Subcutaneous abdominal adipose tissue (tissue), 5 donors: ENCODE data around the gene RTN4R.
"Not testable (repeated sequence)": the region's sequence is repeated elsewhere in the genome, so short reads cannot be mapped to it uniquely, and the experiment has no call there.

Experiments
- H3K27ac ChIP-seq: one replicate; pipeline ENCODE4 v1.7.0; 2013; ENCODE audit warnings: low read depth, mild to moderate bottlenecking, inconsistent platforms, low read length, moderate library complexity
- H3K27me3 ChIP-seq, 5 donors: one replicate each; pipeline ENCODE4 v1.7.0; 2013; ENCODE audit warnings: low read length in 5 of 5, inconsistent platforms in 1 of 5; ENCODE audit not compliant: control insufficient read depth in 5 of 5, insufficient read depth in 4 of 5
- H3K36me3 ChIP-seq, 5 donors: one replicate each; pipeline ENCODE4 v1.7.0; 2013; ENCODE audit warnings: low read length in 5 of 5; ENCODE audit not compliant: control insufficient read depth in 5 of 5, insufficient read depth in 5 of 5
- H3K4me1 ChIP-seq, 5 donors: one replicate each; pipeline ENCODE4 v1.7.0; 2013; ENCODE audit warnings: low read length in 5 of 5, mild to moderate bottlenecking in 3 of 5, moderate library complexity in 1 of 5; ENCODE audit not compliant: control insufficient read depth in 5 of 5, insufficient read depth in 5 of 5
- H3K4me3 ChIP-seq, 5 donors: one replicate each; pipeline ENCODE4 v1.7.0; 2013; ENCODE audit warnings: low read length in 5 of 5, low read depth in 1 of 5
- H3K9ac ChIP-seq, 5 donors: one replicate each; pipeline ENCODE4 v1.7.0; 2013; ENCODE audit warnings: low read length in 5 of 5, mild to moderate bottlenecking in 4 of 5, moderate library complexity in 3 of 5
- H3K9me3 ChIP-seq, 5 donors: one replicate each; pipeline ENCODE4 v1.7.0; 2013; ENCODE audit warnings: low read length in 5 of 5; ENCODE audit not compliant: control insufficient read depth in 5 of 5
- donor health status: healthy.
- donor health status: healthy.
- donor health status: healthy.
- donor health status: healthy.
- donor health status: healthy.

Gene RTN4R

GRCh38 chr22:20271114-20271994 lies 3.2 kb upstream of the RTN4R start:
- Histone ChIP-seq H3K4me1 (peaks cover 0 to 20% (median 12%) of the 10 kb centered on the region in 5 donors), H3K9ac (no peak overlapping the region), H3K4me3 (no peak overlapping the region), H3K27me3 (peaks cover 0 to 9% (median 5%) of the 10 kb centered on the region in 5 donors), H3K36me3 (no peaks in the 10 kb centered on the region), H3K9me3 (no peaks in the 10 kb centered on the region), H3K27ac (no peak overlapping the region)

GRCh38 chr22:20270190-20271113 lies 2.3 kb upstream of the RTN4R start:
- H3K27ac ChIP-seq, H3K36me3 ChIP-seq, H3K4me3 ChIP-seq, H3K9me3 ChIP-seq, H3K27me3 ChIP-seq, H3K9ac ChIP-seq: not testable (repeated sequence)
- H3K4me1 ChIP-seq: peaks cover 0 to 20% (median 12%) of the 10 kb centered on the region in 5 donors

GRCh38 chr22:20269673-20270072 lies 1.6 kb upstream of the RTN4R start:
- not testable (repeated sequence) for H3K36me3 ChIP-seq, H3K27ac ChIP-seq, H3K27me3 ChIP-seq, H3K4me3 ChIP-seq, H3K9ac ChIP-seq, H3K9me3 ChIP-seq
- peaks cover 0 to 20% (median 12%) of the 10 kb centered on the region in 5 donors for H3K4me1 ChIP-seq

- not testable (repeated sequence) for H3K9ac ChIP-seq, H3K4me3 ChIP-seq, H3K36me3 ChIP-seq, H3K27me3 ChIP-seq, H3K9me3 ChIP-seq, H3K27ac ChIP-seq
- H3K4me1 ChIP-seq: peaks cover 0 to 20% (median 12%) of the 10 kb centered on the region in 5 donors
These were observed 1.1 kb upstream of the RTN4R start for GRCh38 chr22:20269201-20269600.

GRCh38 chr22:20267441-20268278 lies 458 bp downstream of the RTN4R start:
- peaks cover 0 to 8% (median 5%) of the 10 kb centered on the region in 5 donors for H3K27me3 ChIP-seq
- H3K4me1 ChIP-seq: peaks cover 0 to 20% (median 12%) of the 10 kb centered on the region in 5 donors
- no peak overlapping the region for H3K9ac ChIP-seq
- H3K4me3 ChIP-seq: peak overlapping the region in 2 of 5 donors; percentile 36 to 53
- H3K9me3 ChIP-seq: no peaks in the 10 kb centered on the region
- no peak overlapping the region for H3K27ac ChIP-seq
- no peaks in the 10 kb centered on the region for H3K36me3 ChIP-seq

- H3K36me3 ChIP-seq, H3K27ac ChIP-seq, H3K9ac ChIP-seq, H3K27me3 ChIP-seq, H3K9me3 ChIP-seq: not testable (repeated sequence)
- peak overlapping the region in 1 of 5 donors; percentile 53 for H3K4me3 ChIP-seq
- peaks cover 0 to 20% (median 12%) of the 10 kb centered on the region in 5 donors for H3K4me1 ChIP-seq
These were observed 1.3 kb downstream of the RTN4R start for GRCh38 chr22:20266667-20267440.

- H3K4me3 ChIP-seq, H3K9ac ChIP-seq, H3K27ac ChIP-seq, H3K27me3 ChIP-seq, H3K9me3 ChIP-seq, H3K36me3 ChIP-seq: not testable (repeated sequence)
- H3K4me1 ChIP-seq: peaks cover 0 to 13% (median 12%) of the 10 kb centered on the region in 5 donors
These were observed 2.1 kb downstream of the RTN4R start for GRCh38 chr22:20265772-20266666.

GRCh38 chr22:20264614-20265452 lies 3.3 kb downstream of the RTN4R start:
- Histone ChIP-seq H3K4me3 (no peak overlapping the region), H3K27ac (no peak overlapping the region), H3K4me1 (peaks cover 0 to 13% (median 12%) of the 10 kb centered on the region in 5 donors), H3K9me3 (no peaks in the 10 kb centered on the region), H3K27me3 (peaks cover 0 to 6% (median 5%) of the 10 kb centered on the region in 5 donors), H3K36me3 (no peaks in the 10 kb centered on the region), H3K9ac (no peak overlapping the region)
